ENCODE results near the gene NXPH4.

NXPH4 gene

GRCh38 chr12:57178213-57178612, 38.4 kb upstream of the NXPH4 start:
- H3K27ac ChIP-seq = no peak overlapping the region
- TF ChIP-seq, protein P1, sequence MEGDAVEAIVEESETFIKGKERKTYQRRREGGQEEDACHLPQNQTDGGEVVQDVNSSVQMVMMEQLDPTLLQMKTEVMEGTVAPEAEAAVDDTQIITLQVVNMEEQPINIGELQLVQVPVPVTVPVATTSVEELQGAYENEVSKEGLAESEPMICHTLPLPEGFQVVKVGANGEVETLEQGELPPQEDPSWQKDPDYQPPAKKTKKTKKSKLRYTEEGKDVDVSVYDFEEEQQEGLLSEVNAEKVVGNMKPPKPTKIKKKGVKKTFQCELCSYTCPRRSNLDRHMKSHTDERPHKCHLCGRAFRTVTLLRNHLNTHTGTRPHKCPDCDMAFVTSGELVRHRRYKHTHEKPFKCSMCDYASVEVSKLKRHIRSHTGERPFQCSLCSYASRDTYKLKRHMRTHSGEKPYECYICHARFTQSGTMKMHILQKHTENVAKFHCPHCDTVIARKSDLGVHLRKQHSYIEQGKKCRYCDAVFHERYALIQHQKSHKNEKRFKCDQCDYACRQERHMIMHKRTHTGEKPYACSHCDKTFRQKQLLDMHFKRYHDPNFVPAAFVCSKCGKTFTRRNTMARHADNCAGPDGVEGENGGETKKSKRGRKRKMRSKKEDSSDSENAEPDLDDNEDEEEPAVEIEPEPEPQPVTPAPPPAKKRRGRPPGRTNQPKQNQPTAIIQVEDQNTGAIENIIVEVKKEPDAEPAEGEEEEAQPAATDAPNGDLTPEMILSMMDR (conservative IDR thresholded peaks at IDR 0.05) = no peak
- TF ChIP-seq ZFX (IDR thresholded peaks at IDR 0.05) = no peak

DNA sequence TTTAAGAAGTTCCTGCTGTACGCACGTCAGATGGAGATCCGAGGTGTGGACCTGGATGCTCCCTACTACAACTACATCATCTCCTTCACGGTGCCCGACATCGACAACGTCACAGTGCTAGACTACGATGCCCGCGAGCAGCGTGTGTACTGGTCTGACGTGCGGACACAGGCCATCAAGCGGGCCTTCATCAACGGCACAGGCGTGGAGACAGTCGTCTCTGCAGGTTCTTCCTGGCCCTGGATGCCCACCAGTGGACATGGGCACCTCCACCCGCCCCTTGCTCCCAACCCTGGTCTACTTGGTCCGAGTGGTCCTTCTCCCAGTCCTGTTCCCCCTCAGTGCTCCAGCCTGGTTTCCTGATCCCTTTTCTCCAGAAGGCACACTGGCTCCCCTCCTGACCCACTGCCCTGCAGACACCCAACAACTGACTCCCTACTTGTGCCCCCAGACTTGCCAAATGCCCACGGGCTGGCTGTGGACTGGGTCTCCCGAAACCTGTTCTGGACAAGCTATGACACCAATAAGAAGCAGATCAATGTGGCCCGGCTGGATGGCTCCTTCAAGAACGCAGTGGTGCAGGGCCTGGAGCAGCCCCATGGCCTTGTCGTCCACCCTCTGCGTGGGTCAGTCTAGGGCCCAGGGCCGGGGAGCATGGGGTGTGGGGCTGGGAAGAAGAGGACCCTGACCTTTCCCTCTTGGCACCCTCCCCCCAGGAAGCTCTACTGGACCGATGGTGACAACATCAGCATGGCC, 37.1 kb upstream of the NXPH4 start:
- no peak overlapping the region for H3K27ac ChIP-seq

GRCh38 chr12:57180321-57180989, 36.1 kb upstream of the NXPH4 start:
- no peak for TF ChIP-seq ZFX (IDR thresholded peaks at IDR 0.05)
- TF ChIP-seq, protein P1 (conservative IDR thresholded peaks at IDR 0.05) = no peak
- no peak overlapping the region for H3K27ac ChIP-seq

More for the DNA sequence above, 37.1 kb upstream of the NXPH4 start:
- TF ChIP-seq ZFX (IDR thresholded peaks at IDR 0.05) = no peak

GRCh38 chr12:57181072-57181471, 35.5 kb upstream of the NXPH4 start:
- TF ChIP-seq, protein P1 (conservative IDR thresholded peaks at IDR 0.05) = no peak
- no peak for TF ChIP-seq ZFX (IDR thresholded peaks at IDR 0.05)
- H3K27ac ChIP-seq = no peak overlapping the region

- TF ChIP-seq ZFX (IDR thresholded peaks at IDR 0.05) = no peak
- TF ChIP-seq, protein P1 (conservative IDR thresholded peaks at IDR 0.05) = no peak
- no peak overlapping the region for H3K27ac ChIP-seq
Measured at GRCh38 chr12:57181561-57182155, 34.9 kb upstream of the NXPH4 start.

- TF ChIP-seq, protein P1 (conservative IDR thresholded peaks at IDR 0.05) = peak; percentile 94
- TF ChIP-seq ZFX (IDR thresholded peaks at IDR 0.05) = no peak
- no peak overlapping the region for H3K27ac ChIP-seq
Measured at GRCh38 chr12:57182918-57183575, 33.5 kb upstream of the NXPH4 start.

DNA sequence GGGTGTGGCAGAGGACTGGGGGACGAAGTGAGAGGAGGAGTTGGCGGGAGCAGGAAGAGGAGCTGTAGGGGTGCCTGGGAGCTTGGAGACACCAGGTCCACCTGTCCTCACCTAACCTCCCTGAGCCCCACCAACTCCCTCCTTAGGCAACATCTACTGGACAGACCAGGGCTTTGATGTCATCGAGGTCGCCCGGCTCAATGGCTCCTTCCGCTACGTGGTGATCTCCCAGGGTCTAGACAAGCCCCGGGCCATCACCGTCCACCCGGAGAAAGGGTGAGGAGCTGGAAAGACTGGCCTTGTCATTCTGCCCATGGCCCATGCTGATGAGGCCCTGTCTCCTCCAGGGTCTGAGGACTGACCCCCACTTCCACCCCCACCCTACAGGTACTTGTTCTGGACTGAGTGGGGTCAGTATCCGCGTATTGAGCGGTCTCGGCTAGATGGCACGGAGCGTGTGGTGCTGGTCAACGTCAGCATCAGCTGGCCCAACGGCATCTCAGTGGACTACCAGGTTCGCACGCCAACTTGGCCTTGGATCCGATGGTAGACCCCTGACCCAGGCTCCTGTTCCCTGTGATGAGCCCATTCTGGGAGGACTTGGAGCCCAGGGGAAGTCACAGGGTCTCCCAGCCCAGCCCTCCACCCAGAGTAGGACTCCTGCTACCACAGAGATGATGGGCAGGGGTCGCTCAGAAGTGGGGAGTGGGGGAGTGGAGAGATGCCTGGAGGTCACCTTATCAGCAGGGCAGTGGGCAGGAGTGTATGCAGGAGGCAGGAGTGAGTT, 32.5 kb upstream of the NXPH4 start:
- H3K27ac ChIP-seq = no peak overlapping the region
- TF ChIP-seq, protein P1 (conservative IDR thresholded peaks at IDR 0.05) = no peak
- no peak for TF ChIP-seq ZFX (IDR thresholded peaks at IDR 0.05)
